Measurements from ENCODE around the gene CRAT.
A peak's percentile ranks its signal among the peaks of the same experiment; 100 is the strongest.

Gene CRAT

GRCh38 chr9:129141066-129142041 lies 30.8 kb upstream of the CRAT start:
- no peaks in the 10 kb centered on the region for H3K9me3 Mint-ChIP-seq
- ATAC-seq (no peak), DNase-seq (peak; percentile 37)
- peak overlapping the region; percentile 98 for H3K27ac Mint-ChIP-seq
- H3K4me1 Mint-ChIP-seq = peaks cover 46% of the 10 kb centered on the region
- no peaks in the 10 kb centered on the region for H3K27me3 Mint-ChIP-seq
- H3K4me3 Mint-ChIP-seq = peak overlapping the region; percentile 87
- H3K36me3 Mint-ChIP-seq (ENCODE audit: low read depth) = peaks cover 15% of the 10 kb centered on the region

- Mint-ChIP-seq H3K36me3 (ENCODE audit: low read depth) (peaks cover 15% of the 10 kb centered on the region), H3K9me3 (no peaks in the 10 kb centered on the region), H3K27ac (peak overlapping the region; percentile 98), H3K4me1 (peaks cover 46% of the 10 kb centered on the region), H3K27me3 (no peaks in the 10 kb centered on the region), H3K4me3 (peak overlapping the region; percentile 87)
- ATAC-seq = peak; percentile 26
- DNase-seq = peak; percentile 47
Measured at GRCh38 chr9:129140397-129141065, 29.9 kb upstream of the CRAT start.

- peak; percentile 88 for ATAC-seq
- peak overlapping the region; percentile 98 for H3K27ac Mint-ChIP-seq
- H3K4me1 Mint-ChIP-seq = peaks cover 46% of the 10 kb centered on the region
- peak; percentile 80 for DNase-seq
- H3K4me3 Mint-ChIP-seq = peak overlapping the region; percentile 87
- H3K36me3 Mint-ChIP-seq (ENCODE audit: low read depth) = peaks cover 19% of the 10 kb centered on the region
- H3K9me3 Mint-ChIP-seq = no peaks in the 10 kb centered on the region
- H3K27me3 Mint-ChIP-seq = no peaks in the 10 kb centered on the region
Measured at GRCh38 chr9:129139993-129140396, 29.4 kb upstream of the CRAT start.

- Mint-ChIP-seq H3K27me3 (no peaks in the 10 kb centered on the region), H3K9me3 (no peaks in the 10 kb centered on the region), H3K36me3 (ENCODE audit: low read depth) (peaks cover 19% of the 10 kb centered on the region), H3K4me1 (peaks cover 46% of the 10 kb centered on the region), H3K27ac (peak overlapping the region; percentile 98), H3K4me3 (peak overlapping the region; percentile 87)
- peak; percentile 79 for DNase-seq
- peak; percentile 45 for ATAC-seq
Measured at GRCh38 chr9:129139233-129139992, 28.8 kb upstream of the CRAT start.

- Mint-ChIP-seq H3K36me3 (ENCODE audit: low read depth) (peaks cover 15% of the 10 kb centered on the region), H3K27ac (peak overlapping the region; percentile 98), H3K4me3 (peak overlapping the region; percentile 87), H3K9me3 (no peaks in the 10 kb centered on the region), H3K4me1 (peaks cover 41% of the 10 kb centered on the region), H3K27me3 (no peaks in the 10 kb centered on the region)
- no peak for DNase-seq
- no peak for ATAC-seq
Measured at GRCh38 chr9:129138476-129139232, 28.1 kb upstream of the CRAT start.

GRCh38 chr9:129138144-129138462 lies 27.5 kb upstream of the CRAT start:
- peaks cover 39% of the 10 kb centered on the region for H3K4me1 Mint-ChIP-seq
- H3K27ac Mint-ChIP-seq = no peak overlapping the region
- ATAC-seq (no peak), DNase-seq (no peak)
- H3K36me3 Mint-ChIP-seq (ENCODE audit: low read depth) = peaks cover 18% of the 10 kb centered on the region
- H3K9me3 Mint-ChIP-seq = no peaks in the 10 kb centered on the region
- H3K4me3 Mint-ChIP-seq = no peak overlapping the region
- no peaks in the 10 kb centered on the region for H3K27me3 Mint-ChIP-seq

GRCh38 chr9:129137292-129138143 lies 26.9 kb upstream of the CRAT start:
- ATAC-seq (no peak), DNase-seq (no peak)
- no peak overlapping the region for H3K27ac Mint-ChIP-seq
- H3K36me3 Mint-ChIP-seq (ENCODE audit: low read depth) = peaks cover 14% of the 10 kb centered on the region
- no peaks in the 10 kb centered on the region for H3K27me3 Mint-ChIP-seq
- no peak overlapping the region for H3K4me3 Mint-ChIP-seq
- H3K9me3 Mint-ChIP-seq = no peaks in the 10 kb centered on the region
- H3K4me1 Mint-ChIP-seq = peaks cover 33% of the 10 kb centered on the region

GRCh38 chr9:129136446-129137035 lies 25.9 kb upstream of the CRAT start:
- H3K4me1 Mint-ChIP-seq = peaks cover 29% of the 10 kb centered on the region
- H3K36me3 Mint-ChIP-seq (ENCODE audit: low read depth) = peaks cover 13% of the 10 kb centered on the region
- no peak overlapping the region for H3K27ac Mint-ChIP-seq
- H3K9me3 Mint-ChIP-seq = no peaks in the 10 kb centered on the region
- H3K4me3 Mint-ChIP-seq = no peak overlapping the region
- DNase-seq (no peak), ATAC-seq (no peak)
- H3K27me3 Mint-ChIP-seq = no peaks in the 10 kb centered on the region

- DNase-seq = no peak
- Mint-ChIP-seq H3K27me3 (no peaks in the 10 kb centered on the region), H3K4me3 (no peak overlapping the region), H3K36me3 (ENCODE audit: low read depth) (peaks cover 15% of the 10 kb centered on the region), H3K27ac (no peak overlapping the region), H3K9me3 (no peaks in the 10 kb centered on the region), H3K4me1 (peaks cover 21% of the 10 kb centered on the region)
- no peak for ATAC-seq
Measured at GRCh38 chr9:129135476-129135875, 24.9 kb upstream of the CRAT start.

- Mint-ChIP-seq H3K4me1 (peaks cover 6% of the 10 kb centered on the region), H3K27me3 (no peaks in the 10 kb centered on the region), H3K9me3 (no peaks in the 10 kb centered on the region), H3K27ac (no peak overlapping the region), H3K4me3 (no peak overlapping the region), H3K36me3 (ENCODE audit: low read depth) (peaks cover 20% of the 10 kb centered on the region)
- no peak for ATAC-seq
- no peak for DNase-seq
Measured at GRCh38 chr9:129133082-129133481, 22.5 kb upstream of the CRAT start.

GRCh38 chr9:129131300-129132145 lies 20.9 kb upstream of the CRAT start:
- peak; percentile 97 for ATAC-seq
- H3K9me3 Mint-ChIP-seq = no peaks in the 10 kb centered on the region
- peaks cover 22% of the 10 kb centered on the region for H3K36me3 Mint-ChIP-seq (ENCODE audit: low read depth)
- DNase-seq = peak; percentile 89
- peaks cover 6% of the 10 kb centered on the region for H3K4me1 Mint-ChIP-seq
- H3K4me3 Mint-ChIP-seq = no peak overlapping the region
- H3K27ac Mint-ChIP-seq = no peak overlapping the region
- H3K27me3 Mint-ChIP-seq = no peaks in the 10 kb centered on the region

- peaks cover 24% of the 10 kb centered on the region for H3K36me3 Mint-ChIP-seq (ENCODE audit: low read depth)
- H3K9me3 Mint-ChIP-seq = no peaks in the 10 kb centered on the region
- H3K4me3 Mint-ChIP-seq = no peak overlapping the region
- no peak overlapping the region for H3K27ac Mint-ChIP-seq
- no peaks in the 10 kb centered on the region for H3K27me3 Mint-ChIP-seq
- H3K4me1 Mint-ChIP-seq = peaks cover 6% of the 10 kb centered on the region
- ATAC-seq (no peak), DNase-seq (no peak)
Measured at GRCh38 chr9:129130791-129131190, 20.2 kb upstream of the CRAT start.
